ENCODE results near the gene INS. TPM values are rescaled to one million over a fixed set of nuclear protein-coding genes. Genes with fewer than 3 reads are reported as not detected.

The INS gene
- polyA plus RNA-seq, 4 donors, result 0.58 to 124 (median 31.0) TPM

GRCh38 chr11:2132874-2133240 lies 28.2 kb downstream of the INS start:
- H3K9me3 ChIP-seq (ENCODE audit: control insufficient read depth in 2 of 2, insufficient read depth in 1 of 2, low read depth in 1 of 2, low read length in 1 of 2), result no peaks in the 10 kb centered on the region
- 44 to 58% (median 55%) methylated on average over 20 to 24 of the region's 24 CpGs for WGBS, 3 donors
- H3K27ac ChIP-seq (ENCODE audit: low read depth in 1 of 3, low read length in 2 of 3), result no peak overlapping the region
- no peak for FAIRE-seq
- peaks cover 0 to 57% (median 0%) of the 10 kb centered on the region in 3 donors for H3K36me3 ChIP-seq (ENCODE audit: control insufficient read depth in 3 of 3, insufficient read depth in 2 of 3, low read depth in 1 of 3, low read length in 3 of 3)
- no peak for DNase-seq
- peaks cover 10 to 52% (median 12%) of the 10 kb centered on the region in 3 donors for H3K27me3 ChIP-seq (ENCODE audit: control insufficient read depth in 3 of 3, insufficient read depth in 3 of 3, low read length in 3 of 3)
- peaks cover 0 to 11% (median 0%) of the 10 kb centered on the region in 3 donors for H3K4me1 ChIP-seq (ENCODE audit: control insufficient read depth in 3 of 3, insufficient read depth in 2 of 3, low read depth in 1 of 3, low read length in 2 of 3)
- H3K4me3 ChIP-seq (ENCODE audit: low read depth in 1 of 3, low read length in 3 of 3), result no peak overlapping the region

GRCh38 chr11:2132246-2132645 lies 28.8 kb downstream of the INS start:
- Histone ChIP-seq H3K9me3 (ENCODE audit: control insufficient read depth in 2 of 2, insufficient read depth in 1 of 2, low read depth in 1 of 2, low read length in 1 of 2) (no peaks in the 10 kb centered on the region), H3K27ac (ENCODE audit: low read depth in 1 of 3, low read length in 2 of 3) (no peak overlapping the region), H3K4me3 (ENCODE audit: low read depth in 1 of 3, low read length in 3 of 3) (no peak overlapping the region), H3K27me3 (ENCODE audit: control insufficient read depth in 3 of 3, insufficient read depth in 3 of 3, low read length in 3 of 3) (peaks cover 7 to 45% (median 8%) of the 10 kb centered on the region in 3 donors), H3K4me1 (ENCODE audit: control insufficient read depth in 3 of 3, insufficient read depth in 2 of 3, low read depth in 1 of 3, low read length in 2 of 3) (peaks cover 0 to 11% (median 0%) of the 10 kb centered on the region in 3 donors), H3K36me3 (ENCODE audit: control insufficient read depth in 3 of 3, insufficient read depth in 2 of 3, low read depth in 1 of 3, low read length in 3 of 3) (peaks cover 0 to 55% (median 0%) of the 10 kb centered on the region in 3 donors)
- no peak for FAIRE-seq
- no peak for DNase-seq
- 58 to 76% (median 65%) methylated on average over 6 of the region's 6 CpGs for WGBS, 3 donors

GRCh38 chr11:2131371-2132236 lies 29.4 kb downstream of the INS start:
- H3K9me3 ChIP-seq (ENCODE audit: control insufficient read depth in 2 of 2, insufficient read depth in 1 of 2, low read depth in 1 of 2, low read length in 1 of 2), result no peaks in the 10 kb centered on the region
- H3K4me1 ChIP-seq (ENCODE audit: control insufficient read depth in 3 of 3, insufficient read depth in 2 of 3, low read depth in 1 of 3, low read length in 2 of 3), result peaks cover 0 to 11% (median 0%) of the 10 kb centered on the region in 3 donors
- peaks cover 5 to 39% (median 7%) of the 10 kb centered on the region in 3 donors for H3K27me3 ChIP-seq (ENCODE audit: control insufficient read depth in 3 of 3, insufficient read depth in 3 of 3, low read length in 3 of 3)
- H3K36me3 ChIP-seq (ENCODE audit: control insufficient read depth in 3 of 3, insufficient read depth in 2 of 3, low read depth in 1 of 3, low read length in 3 of 3), result peaks cover 0 to 54% (median 0%) of the 10 kb centered on the region in 3 donors
- DNase-seq (no peak), FAIRE-seq (no peak)
- no peak overlapping the region for H3K4me3 ChIP-seq (ENCODE audit: low read depth in 1 of 3, low read length in 3 of 3)
- WGBS, 3 donors, result 83 to 91% (median 84%) methylated on average over 28 of the region's 28 CpGs
- H3K27ac ChIP-seq (ENCODE audit: low read depth in 1 of 3, low read length in 2 of 3), result no peak overlapping the region

GRCh38 chr11:2130881-2131352 lies 30.1 kb downstream of the INS start:
- no peak for DNase-seq
- FAIRE-seq, result no peak
- H3K36me3 ChIP-seq (ENCODE audit: control insufficient read depth in 3 of 3, insufficient read depth in 2 of 3, low read depth in 1 of 3, low read length in 3 of 3), result peaks cover 0 to 49% (median 0%) of the 10 kb centered on the region in 3 donors
- no peak overlapping the region for H3K4me3 ChIP-seq (ENCODE audit: low read depth in 1 of 3, low read length in 3 of 3)
- 79 to 89% (median 86%) methylated on average over 18 of the region's 18 CpGs for WGBS, 3 donors
- H3K9me3 ChIP-seq (ENCODE audit: control insufficient read depth in 2 of 2, insufficient read depth in 1 of 2, low read depth in 1 of 2, low read length in 1 of 2), result no peaks in the 10 kb centered on the region
- peaks cover 3 to 32% (median 6%) of the 10 kb centered on the region in 3 donors for H3K27me3 ChIP-seq (ENCODE audit: control insufficient read depth in 3 of 3, insufficient read depth in 3 of 3, low read length in 3 of 3)
- peaks cover 0 to 11% (median 0%) of the 10 kb centered on the region in 3 donors for H3K4me1 ChIP-seq (ENCODE audit: control insufficient read depth in 3 of 3, insufficient read depth in 2 of 3, low read depth in 1 of 3, low read length in 2 of 3)
- H3K27ac ChIP-seq (ENCODE audit: low read depth in 1 of 3, low read length in 2 of 3), result no peak overlapping the region

GRCh38 chr11:2129699-2130366 lies 31.2 kb downstream of the INS start:
- Histone ChIP-seq H3K4me3 (ENCODE audit: low read depth in 1 of 3, low read length in 3 of 3) (no peak overlapping the region), H3K27ac (ENCODE audit: low read depth in 1 of 3, low read length in 2 of 3) (no peak overlapping the region), H3K4me1 (ENCODE audit: control insufficient read depth in 3 of 3, insufficient read depth in 2 of 3, low read depth in 1 of 3, low read length in 2 of 3) (peaks cover 0 to 7% (median 0%) of the 10 kb centered on the region in 3 donors), H3K27me3 (ENCODE audit: control insufficient read depth in 3 of 3, insufficient read depth in 3 of 3, low read length in 3 of 3) (peaks cover 0 to 22% (median 0%) of the 10 kb centered on the region in 3 donors), H3K9me3 (ENCODE audit: control insufficient read depth in 2 of 2, insufficient read depth in 1 of 2, low read depth in 1 of 2, low read length in 1 of 2) (no peaks in the 10 kb centered on the region), H3K36me3 (ENCODE audit: control insufficient read depth in 3 of 3, insufficient read depth in 2 of 3, low read depth in 1 of 3, low read length in 3 of 3) (peaks cover 0 to 43% (median 0%) of the 10 kb centered on the region in 3 donors)
- FAIRE-seq, result no peak
- no peak for DNase-seq
- WGBS, 3 donors, result 81 to 91% (median 84%) methylated on average over 23 to 25 of the region's 25 CpGs

- peaks cover 0 to 38% (median 0%) of the 10 kb centered on the region in 3 donors for H3K36me3 ChIP-seq (ENCODE audit: control insufficient read depth in 3 of 3, insufficient read depth in 2 of 3, low read depth in 1 of 3, low read length in 3 of 3)
- H3K4me3 ChIP-seq (ENCODE audit: low read depth in 1 of 3, low read length in 3 of 3), result no peak overlapping the region
- FAIRE-seq, result no peak
- peaks cover 0 to 19% (median 0%) of the 10 kb centered on the region in 3 donors for H3K27me3 ChIP-seq (ENCODE audit: control insufficient read depth in 3 of 3, insufficient read depth in 3 of 3, low read length in 3 of 3)
- peaks cover 0 to 5% (median 0%) of the 10 kb centered on the region in 3 donors for H3K4me1 ChIP-seq (ENCODE audit: control insufficient read depth in 3 of 3, insufficient read depth in 2 of 3, low read depth in 1 of 3, low read length in 2 of 3)
- no peak overlapping the region for H3K27ac ChIP-seq (ENCODE audit: low read depth in 1 of 3, low read length in 2 of 3)
- H3K9me3 ChIP-seq (ENCODE audit: control insufficient read depth in 2 of 2, insufficient read depth in 1 of 2, low read depth in 1 of 2, low read length in 1 of 2), result no peaks in the 10 kb centered on the region
- WGBS, 3 donors, result 83 to 89% (median 86%) methylated on average over 17 of the region's 17 CpGs
- DNase-seq, result no peak
Observed at GRCh38 chr11:2129308-2129698, 31.7 kb downstream of the INS start.

GRCh38 chr11:2128511-2129307 lies 32.3 kb downstream of the INS start:
- H3K9me3 ChIP-seq (ENCODE audit: control insufficient read depth in 2 of 2, insufficient read depth in 1 of 2, low read depth in 1 of 2, low read length in 1 of 2), result no peaks in the 10 kb centered on the region
- H3K4me3 ChIP-seq (ENCODE audit: low read depth in 1 of 3, low read length in 3 of 3), result no peak overlapping the region
- H3K4me1 ChIP-seq (ENCODE audit: control insufficient read depth in 3 of 3, insufficient read depth in 2 of 3, low read depth in 1 of 3, low read length in 2 of 3), result peaks cover 0 to 3% (median 0%) of the 10 kb centered on the region in 3 donors
- WGBS, 3 donors, result 69 to 83% (median 75%) methylated on average over 12 of the region's 12 CpGs
- peaks cover 0 to 13% (median 0%) of the 10 kb centered on the region in 3 donors for H3K27me3 ChIP-seq (ENCODE audit: control insufficient read depth in 3 of 3, insufficient read depth in 3 of 3, low read length in 3 of 3)
- DNase-seq (no peak), FAIRE-seq (no peak)
- H3K27ac ChIP-seq (ENCODE audit: low read depth in 1 of 3, low read length in 2 of 3), result no peak overlapping the region
- peaks cover 0 to 34% (median 0%) of the 10 kb centered on the region in 3 donors for H3K36me3 ChIP-seq (ENCODE audit: control insufficient read depth in 3 of 3, insufficient read depth in 2 of 3, low read depth in 1 of 3, low read length in 3 of 3)

- Histone ChIP-seq H3K27me3 (ENCODE audit: control insufficient read depth in 3 of 3, insufficient read depth in 3 of 3, low read length in 3 of 3) (peaks cover 0 to 8% (median 0%) of the 10 kb centered on the region in 3 donors), H3K27ac (ENCODE audit: low read depth in 1 of 3, low read length in 2 of 3) (no peak overlapping the region), H3K4me1 (ENCODE audit: control insufficient read depth in 3 of 3, insufficient read depth in 2 of 3, low read depth in 1 of 3, low read length in 2 of 3) (no peaks in the 10 kb centered on the region), H3K36me3 (ENCODE audit: control insufficient read depth in 3 of 3, insufficient read depth in 2 of 3, low read depth in 1 of 3, low read length in 3 of 3) (peaks cover 0 to 28% (median 0%) of the 10 kb centered on the region in 3 donors), H3K9me3 (ENCODE audit: control insufficient read depth in 2 of 2, insufficient read depth in 1 of 2, low read depth in 1 of 2, low read length in 1 of 2) (no peaks in the 10 kb centered on the region), H3K4me3 (ENCODE audit: low read depth in 1 of 3, low read length in 3 of 3) (no peak overlapping the region)
- 69 to 86% (median 70%) methylated on average over 6 to 7 of the region's 7 CpGs for WGBS, 3 donors
- FAIRE-seq (no peak), DNase-seq (no peak)
Observed at GRCh38 chr11:2128130-2128510, 32.9 kb downstream of the INS start.

All from small intestine (tissue), 7 donors.